Skeletal muscle satellite cell (primary cell): ENCODE results near the gene SEC22C.
A peak's percentile ranks its signal among the peaks of the same experiment; 100 is the strongest.
"Not testable (repeated sequence)": the region's sequence is repeated elsewhere in the genome, so short reads cannot be mapped to it uniquely, and the experiment has no call there.

ENCODE experiments used
- H3K27me3 ChIP-seq: 2 replicates; pipeline ENCODE4 v1.7.0; 2013; ENCODE audit warnings: low read length; ENCODE audit not compliant: control insufficient read depth, insufficient read depth
- H3K36me3 ChIP-seq: 2 replicates; pipeline ENCODE4 v1.7.0; 2013; ENCODE audit warnings: mild to moderate bottlenecking, control low read depth, low read length; ENCODE audit not compliant: insufficient read depth
- H3K4me1 ChIP-seq: 2 replicates; pipeline ENCODE4 v1.7.0; 2013; ENCODE audit warnings: low read length; ENCODE audit not compliant: control insufficient read depth, insufficient read depth
- H3K4me2 ChIP-seq: 2 replicates; pipeline ENCODE4 v1.7.0; 2013; ENCODE audit warnings: mild to moderate bottlenecking, low read length
- H3K4me3 ChIP-seq: 2 replicates; pipeline ENCODE4 v1.7.0; 2013; ENCODE audit warnings: low read length
- H3K9ac ChIP-seq: 2 replicates; pipeline ENCODE4 v1.7.0; 2013; ENCODE audit warnings: mild to moderate bottlenecking, low read depth, low read length, moderate library complexity
- H3K9me3 ChIP-seq: replicated peaks from 2 replicates; pipeline ENCODE4 v1.7.0; 2013; ENCODE audit warnings: mild to moderate bottlenecking, control low read depth, low read length

Gene SEC22C

GRCh38 chr3:42600111-42600957 lies 18.6 kb upstream of the SEC22C start, which contains the start of gene NKTR:
TSS of gene NKTR (plus strand) at chr3:42600686. CDS start at chr3:42601007, 321 bp downstream.
- no peaks in the 10 kb centered on the region for H3K9me3 ChIP-seq
- peaks cover 20% of the 10 kb centered on the region for H3K36me3 ChIP-seq
- peak within 1 kb of the TSS; percentile 84 for H3K9ac ChIP-seq
- H3K27me3 ChIP-seq: no peaks in the 10 kb centered on the region
- H3K4me3 ChIP-seq: peak within 1 kb of the TSS; percentile 73
- peaks cover 17% of the 10 kb centered on the region for H3K4me1 ChIP-seq
- H3K4me2 ChIP-seq: peak within 1 kb of the TSS; percentile 87

DNA sequence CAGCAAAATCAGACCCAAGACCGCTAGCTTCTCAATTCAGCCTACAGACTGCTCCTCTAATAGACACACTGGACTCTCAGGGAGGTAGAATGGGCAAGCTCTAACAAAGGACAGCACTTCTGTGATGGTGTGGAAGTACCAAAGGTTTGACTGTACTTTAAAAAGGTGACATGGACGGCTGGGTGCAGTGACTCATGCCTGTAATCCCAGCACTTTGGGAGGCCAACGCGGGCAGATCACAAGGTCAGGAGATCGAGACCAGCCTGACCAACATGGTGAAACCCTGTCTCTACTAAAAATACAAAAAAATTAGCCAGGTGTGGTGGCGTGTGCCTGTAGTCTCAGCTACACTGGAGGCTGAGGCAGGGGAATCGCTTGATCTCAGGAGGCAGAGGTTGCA lies 15.3 kb upstream of the SEC22C start:
- H3K4me2 ChIP-seq, H3K9me3 ChIP-seq, H3K9ac ChIP-seq, H3K27me3 ChIP-seq, H3K4me3 ChIP-seq, H3K4me1 ChIP-seq: not testable (repeated sequence)
- H3K36me3 ChIP-seq: peaks cover 38% of the 10 kb centered on the region

GRCh38 chr3:42595682-42596081 lies 13.9 kb upstream of the SEC22C start:
- Histone ChIP-seq H3K4me1 (peaks cover 13% of the 10 kb centered on the region), H3K36me3 (peaks cover 38% of the 10 kb centered on the region), H3K9ac (no peak overlapping the region), H3K4me3 (no peak overlapping the region), H3K4me2 (no peak overlapping the region), H3K9me3 (no peaks in the 10 kb centered on the region), H3K27me3 (no peaks in the 10 kb centered on the region)

GRCh38 chr3:42593635-42594034 lies 11.9 kb upstream of the SEC22C start:
- Histone ChIP-seq H3K4me3 (no peak overlapping the region), H3K27me3 (no peaks in the 10 kb centered on the region), H3K4me1 (peaks cover 14% of the 10 kb centered on the region), H3K9me3 (no peaks in the 10 kb centered on the region), H3K36me3 (peaks cover 38% of the 10 kb centered on the region), H3K9ac (no peak overlapping the region), H3K4me2 (no peak overlapping the region)

DNA sequence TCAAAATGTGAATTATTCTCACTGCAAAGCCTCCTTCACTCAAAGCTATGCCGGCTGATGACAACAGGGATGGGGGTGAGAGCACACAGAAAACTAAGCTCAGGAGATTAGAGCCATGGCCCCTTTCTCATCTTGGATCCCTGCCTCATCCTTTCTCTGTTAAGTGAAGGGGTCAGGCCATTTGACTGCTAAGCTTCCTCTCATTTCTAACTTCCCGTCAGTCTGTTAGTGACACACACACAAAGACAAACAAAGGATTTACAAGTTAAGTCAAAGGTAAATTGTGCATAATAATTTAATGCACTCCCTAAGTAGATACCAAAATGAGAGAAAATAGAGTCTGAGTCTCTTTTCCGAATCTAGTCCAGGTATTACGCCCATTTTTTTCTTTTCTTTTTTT lies 10.0 kb upstream of the SEC22C start:
- Histone ChIP-seq H3K4me1 (peaks cover 14% of the 10 kb centered on the region), H3K9me3 (no peaks in the 10 kb centered on the region), H3K4me3 (peak overlapping the region; percentile 82), H3K9ac (peak overlapping the region; percentile 85), H3K36me3 (peaks cover 36% of the 10 kb centered on the region), H3K27me3 (no peaks in the 10 kb centered on the region), H3K4me2 (peak overlapping the region; percentile 95)

DNA sequence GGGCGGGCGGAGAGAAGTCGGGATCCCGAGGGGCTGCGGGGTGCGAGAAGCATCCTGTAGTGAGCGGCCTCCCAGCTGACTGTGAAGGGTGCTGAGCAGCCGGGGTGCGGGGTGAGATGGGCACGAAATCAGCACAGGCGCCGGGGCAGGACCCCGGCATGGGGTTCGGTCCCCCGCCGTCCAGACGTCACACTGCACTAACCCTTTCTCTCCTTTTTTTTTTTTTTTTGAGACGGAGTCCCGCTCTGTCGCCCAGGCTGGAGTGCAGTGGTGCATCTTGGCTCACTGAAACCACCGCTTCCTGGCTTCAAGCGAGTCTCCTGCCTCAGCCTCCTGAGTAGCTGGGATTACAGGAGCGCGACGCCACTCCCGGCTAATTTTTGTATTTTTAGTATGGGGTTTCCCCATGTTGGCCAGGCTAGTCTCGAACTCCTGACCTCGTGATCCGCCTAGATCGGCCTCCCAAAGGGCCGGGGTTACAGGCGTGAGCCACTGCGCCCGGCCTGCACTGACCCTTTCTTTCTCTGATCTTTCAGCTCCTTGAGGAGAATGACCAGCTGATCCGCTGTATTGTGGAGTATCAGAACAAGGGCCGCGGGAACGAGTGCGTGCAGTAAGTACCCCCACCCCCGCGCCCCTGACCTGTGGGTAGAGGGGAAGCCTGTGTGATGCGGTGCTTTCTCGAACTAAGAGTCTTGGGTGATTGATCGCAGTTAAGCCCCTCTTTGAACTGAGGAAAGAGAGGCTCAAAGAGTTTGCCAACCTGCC lies 9.4 kb upstream of the SEC22C start:
- Histone ChIP-seq H3K9ac (peak overlapping the region; percentile 85), H3K4me1 (peaks cover 14% of the 10 kb centered on the region), H3K27me3 (no peaks in the 10 kb centered on the region), H3K4me2 (peak overlapping the region; percentile 95), H3K36me3 (peaks cover 29% of the 10 kb centered on the region), H3K9me3 (no peaks in the 10 kb centered on the region), H3K4me3 (peak overlapping the region; percentile 82)

DNA sequence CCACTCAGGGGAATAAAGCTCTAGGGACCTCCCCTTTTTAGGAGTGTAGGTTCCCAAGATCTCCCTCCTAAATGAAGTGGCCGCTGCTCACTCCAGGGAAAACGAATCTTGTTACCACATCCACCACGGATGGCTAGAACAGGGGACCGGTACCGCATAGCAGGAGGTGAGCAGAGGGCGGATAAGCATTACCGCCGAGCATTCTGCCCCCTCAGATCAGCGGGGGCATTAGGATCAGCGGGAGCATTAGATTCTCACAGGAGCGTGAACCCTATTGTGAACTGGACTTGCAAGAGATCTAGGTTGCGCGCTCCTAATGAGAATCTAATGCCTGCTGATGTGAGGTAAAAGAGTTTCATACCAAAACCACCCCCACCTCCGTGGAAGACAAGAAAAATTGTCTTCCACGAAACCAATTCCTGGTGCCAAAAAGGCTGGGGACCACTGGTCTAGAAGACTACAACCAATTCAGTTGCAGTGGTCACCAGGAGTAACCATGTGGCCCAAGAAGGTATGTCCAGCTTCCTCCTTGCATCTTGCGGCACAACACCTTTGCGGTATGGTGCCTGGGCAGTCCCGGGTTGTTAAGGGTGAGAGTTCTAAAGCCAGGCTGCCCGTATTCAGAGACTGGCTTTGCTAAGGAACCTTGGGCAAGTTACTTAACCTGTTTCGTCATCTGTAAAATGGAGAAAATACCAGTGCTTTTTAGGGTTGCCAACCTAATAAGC lies 7.8 kb upstream of the SEC22C start:
- Histone ChIP-seq H3K9ac (peak overlapping the region; percentile 74), H3K4me3 (peak overlapping the region; percentile 82), H3K27me3 (no peaks in the 10 kb centered on the region), H3K36me3 (peaks cover 17% of the 10 kb centered on the region), H3K4me2 (peak overlapping the region; percentile 90), H3K4me1 (peaks cover 14% of the 10 kb centered on the region), H3K9me3 (no peaks in the 10 kb centered on the region)

DNA sequence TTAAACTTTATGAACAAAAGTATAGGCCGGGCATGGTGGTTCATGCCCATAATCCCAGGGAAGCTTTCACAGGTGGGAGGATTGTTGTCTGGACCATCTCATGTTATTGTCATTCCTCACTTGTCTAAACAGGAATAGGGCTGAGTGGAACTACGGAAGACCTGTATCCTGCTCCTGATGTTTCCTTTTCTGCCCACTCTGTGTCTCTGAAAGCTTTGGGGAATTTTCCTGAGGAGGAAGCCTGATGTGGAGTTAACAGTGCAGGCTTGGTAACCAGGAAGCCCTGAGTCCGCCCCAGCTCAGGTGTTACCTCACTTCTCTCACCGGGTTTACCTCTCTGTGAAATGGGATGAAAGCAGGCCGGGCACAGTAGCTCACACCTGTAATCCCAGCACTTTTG lies 6.9 kb upstream of the SEC22C start:
- Histone ChIP-seq H3K4me2 (no peak overlapping the region), H3K27me3 (no peaks in the 10 kb centered on the region), H3K4me3 (no peak overlapping the region), H3K36me3 (peaks cover 8% of the 10 kb centered on the region), H3K9ac (no peak overlapping the region), H3K9me3 (no peaks in the 10 kb centered on the region), H3K4me1 (peaks cover 14% of the 10 kb centered on the region)

- no peaks in the 10 kb centered on the region for H3K9me3 ChIP-seq
- peaks cover 13% of the 10 kb centered on the region for H3K4me1 ChIP-seq
- no peaks in the 10 kb centered on the region for H3K27me3 ChIP-seq
- H3K4me2 ChIP-seq: peak overlapping the region; percentile 83
- H3K36me3 ChIP-seq: no peaks in the 10 kb centered on the region
- H3K4me3 ChIP-seq: peak overlapping the region; percentile 96
- H3K9ac ChIP-seq: peak overlapping the region; percentile 93
Measured at GRCh38 chr3:42582474-42583070, 805 bp upstream of the SEC22C start.

- H3K4me1 ChIP-seq: peaks cover 13% of the 10 kb centered on the region
- H3K9me3 ChIP-seq: no peaks in the 10 kb centered on the region
- H3K36me3 ChIP-seq: no peaks in the 10 kb centered on the region
- H3K9ac ChIP-seq: peak overlapping the region; percentile 93
- no peaks in the 10 kb centered on the region for H3K27me3 ChIP-seq
- H3K4me3 ChIP-seq: peak overlapping the region; percentile 96
- H3K4me2 ChIP-seq: peak overlapping the region; percentile 83
Measured at GRCh38 chr3:42581400-42581708, 413 bp downstream of the SEC22C start.

DNA sequence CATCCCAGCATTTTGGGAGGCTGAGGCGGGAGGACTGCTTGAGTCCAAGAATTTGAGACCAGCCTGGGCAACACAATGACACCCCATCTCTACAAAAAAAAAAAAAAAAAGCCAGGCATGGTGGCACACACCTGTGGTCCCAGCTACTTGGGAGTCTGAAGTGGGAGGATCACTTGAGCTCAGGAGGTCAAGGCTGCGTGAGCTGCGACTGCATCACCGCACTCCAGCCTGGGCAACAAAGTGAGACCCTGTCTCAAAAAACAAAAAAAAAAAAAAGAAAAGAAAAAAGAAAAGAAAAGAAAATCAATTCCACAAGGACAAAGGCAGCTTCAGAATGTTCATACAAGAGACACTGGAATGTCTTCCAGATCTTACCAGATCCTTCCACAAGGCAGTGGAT lies 2.4 kb downstream of the SEC22C start:
- Histone ChIP-seq H3K36me3 (peaks cover 12% of the 10 kb centered on the region), H3K4me1 (peaks cover 13% of the 10 kb centered on the region)
- not testable (repeated sequence) for H3K4me3 ChIP-seq, H3K9me3 ChIP-seq, H3K4me2 ChIP-seq, H3K9ac ChIP-seq, H3K27me3 ChIP-seq
